NCI-H510A treated with DMSO at 0.1 percent for 48 hours (cell line): ENCODE results near the gene CDH5.

Experiments used
- DNase-seq: peaks from one replicate; lab custom pipeline; 2025; lab: John Stamatoyannopoulos, UW

The CDH5 gene

GRCh38 chr16:66418165-66418962, 51.9 kb downstream of the CDH5 start:
- no peak for DNase-seq

DNA sequence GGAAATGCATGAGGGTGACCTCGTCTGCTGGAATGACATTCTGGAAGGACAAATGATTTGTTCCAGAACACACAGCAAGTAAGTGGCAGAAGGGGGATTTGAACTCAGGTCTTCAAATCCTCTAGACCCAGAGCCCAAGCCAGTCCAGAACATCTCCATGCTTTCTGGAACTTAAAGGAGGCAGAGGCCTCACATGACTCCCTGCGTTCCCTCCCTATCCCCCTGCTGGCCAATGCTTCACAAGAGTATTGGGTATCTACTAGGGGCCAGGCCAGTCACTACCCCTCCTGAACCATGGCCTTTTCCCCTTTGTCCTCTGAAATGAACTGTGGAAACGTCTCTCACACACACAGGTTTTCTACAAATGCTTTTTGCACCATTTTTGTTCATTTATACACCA, 53.0 kb downstream of the CDH5 start:
- no peak for DNase-seq

GRCh38 chr16:66420396-66420795, 53.9 kb downstream of the CDH5 start:
- no peak for DNase-seq

- no peak for DNase-seq
Observed at GRCh38 chr16:66421891-66422290, 55.4 kb downstream of the CDH5 start.

GRCh38 chr16:66422366-66422765, 55.9 kb downstream of the CDH5 start:
- DNase-seq, result no peak

GRCh38 chr16:66423177-66423576, 56.7 kb downstream of the CDH5 start:
- no peak for DNase-seq

DNA sequence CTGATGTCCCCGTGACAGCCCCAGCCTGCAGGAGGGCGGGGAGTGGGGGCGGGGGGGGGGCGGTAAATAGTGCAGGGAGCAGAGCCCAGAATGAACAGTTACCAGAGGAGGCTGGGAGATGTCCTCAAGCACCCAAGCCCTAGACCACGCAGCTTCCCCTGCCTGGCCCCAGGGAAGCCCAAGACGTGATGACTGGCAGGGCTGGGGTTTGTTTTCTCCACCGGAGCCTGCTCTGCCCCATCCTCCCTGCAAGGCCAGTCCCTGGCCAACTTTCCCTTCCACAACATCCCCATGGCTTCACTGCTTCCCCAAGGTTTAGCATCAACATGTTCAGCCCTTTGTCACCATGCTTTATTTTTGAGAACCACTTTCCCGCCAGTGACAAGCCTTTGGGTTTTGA, 59.2 kb downstream of the CDH5 start:
- no peak for DNase-seq

- no peak for DNase-seq
Observed at GRCh38 chr16:66426112-66427035, 59.9 kb downstream of the CDH5 start.

- peak; percentile 2 for DNase-seq
Observed at GRCh38 chr16:66427036-66427860, 60.8 kb downstream of the CDH5 start, which contains the start of gene BEAN1. TSS of gene BEAN1 (plus strand) at chr16:66427295. CDS start at chr16:66437677, 10,382 bp downstream.

- no peak for DNase-seq
Observed at GRCh38 chr16:66427871-66428681, 61.6 kb downstream of the CDH5 start.

- DNase-seq, result no peak
Observed at GRCh38 chr16:66428682-66429251, 62.3 kb downstream of the CDH5 start.

DNA sequence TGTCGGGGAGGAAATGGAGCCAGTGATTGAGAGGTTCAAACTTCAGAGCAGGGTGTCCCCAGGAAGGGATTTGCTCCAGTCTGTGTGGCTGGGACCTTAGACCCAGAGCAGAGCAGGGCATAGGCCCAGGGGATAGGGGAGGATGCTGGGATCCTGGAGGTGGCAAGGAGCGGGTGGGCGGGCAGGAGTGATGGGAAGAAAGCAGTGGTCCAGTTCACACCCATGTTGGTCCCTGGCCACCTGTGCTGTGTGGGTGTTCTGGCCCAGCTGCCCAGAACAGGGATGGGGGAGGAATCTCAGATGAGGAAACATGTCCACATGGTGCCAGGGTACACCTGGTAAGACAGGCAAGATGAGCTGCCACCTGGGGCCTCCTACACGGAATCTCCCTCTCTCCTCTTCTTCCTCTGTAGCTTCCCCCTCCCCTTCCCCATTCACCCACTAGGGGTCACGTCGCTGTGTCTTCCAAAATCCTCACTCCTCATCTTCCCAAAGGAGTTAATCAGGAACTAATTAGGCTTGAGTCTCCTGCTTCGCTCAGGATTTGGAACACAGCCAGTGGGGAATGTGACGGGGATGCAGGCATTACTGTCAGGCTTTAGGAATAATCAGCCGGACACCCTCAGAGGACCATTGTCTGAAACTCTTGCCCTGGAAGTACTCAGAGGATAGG, 62.9 kb downstream of the CDH5 start:
- no peak for DNase-seq

GRCh38 chr16:66430214-66430613, 63.7 kb downstream of the CDH5 start:
- no peak for DNase-seq

GRCh38 chr16:66431760-66432159, 65.3 kb downstream of the CDH5 start:
- DNase-seq, result no peak

DNA sequence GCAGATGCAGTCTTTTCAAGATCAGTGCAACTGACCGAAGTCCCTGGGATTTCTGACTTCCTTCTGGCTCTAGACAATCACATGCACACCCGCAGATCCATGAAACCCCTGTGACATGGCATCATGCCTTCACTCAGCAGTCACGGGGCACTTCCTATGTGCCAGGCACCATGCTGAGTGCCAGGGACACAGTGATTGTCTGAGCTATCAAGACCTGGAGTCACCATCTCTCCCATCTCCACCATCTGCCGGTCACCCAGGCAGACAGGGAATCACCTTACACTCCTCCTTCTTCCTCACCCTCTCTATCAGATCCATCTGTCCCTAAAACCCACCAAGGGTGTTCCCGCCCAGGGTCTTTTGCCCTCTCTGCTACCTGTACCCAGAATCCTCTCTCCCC, 65.9 kb downstream of the CDH5 start:
- no peak for DNase-seq

- no peak for DNase-seq
Observed at GRCh38 chr16:66434619-66435430, 68.3 kb downstream of the CDH5 start.

- DNase-seq, result no peak
Observed at GRCh38 chr16:66435896-66436295, 69.4 kb downstream of the CDH5 start.

DNA sequence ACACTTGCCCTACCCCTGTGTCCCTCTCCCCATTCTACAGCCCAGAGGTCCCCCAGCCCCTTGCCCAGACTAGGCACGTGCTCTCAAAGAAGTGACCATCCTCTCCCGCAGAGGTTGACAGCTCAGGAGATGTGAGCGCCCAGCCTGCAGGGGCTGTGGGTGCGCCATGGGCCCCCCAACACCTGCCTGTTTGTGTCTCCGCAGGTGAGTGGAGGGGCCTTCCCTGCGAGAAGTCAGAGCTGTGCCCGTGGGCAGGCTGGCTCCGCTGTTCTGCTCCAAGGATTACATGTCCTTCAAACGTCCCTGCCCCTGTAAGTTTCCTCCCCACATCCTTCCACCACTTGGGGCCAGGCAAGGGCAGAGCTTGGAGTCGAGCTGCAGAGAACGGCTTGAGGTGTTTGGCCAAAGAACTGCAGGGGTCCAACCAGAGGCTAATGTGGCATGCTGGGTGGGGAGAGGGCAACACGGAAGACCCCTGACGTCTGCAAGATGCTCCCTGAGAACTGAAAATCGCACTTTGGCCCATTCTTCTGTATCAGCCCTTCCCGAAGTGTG, 71.0 kb downstream of the CDH5 start:
- DNase-seq, result no peak

- no peak for DNase-seq
Observed at GRCh38 chr16:66438536-66438935, 72.0 kb downstream of the CDH5 start.
